GM19324 (cell line): Measurements from ENCODE around the gene KAZN.

Source experiments
- ATAC-seq: cut with Tn5 transposase; IDR thresholded peaks from one replicate; pipeline ENCODE4 v1.9.1; 2021; ENCODE audit warnings: mild to moderate bottlenecking, moderate library complexity; ENCODE audit not compliant: unreplicated experiment, low FRiP score

The KAZN gene

DNA sequence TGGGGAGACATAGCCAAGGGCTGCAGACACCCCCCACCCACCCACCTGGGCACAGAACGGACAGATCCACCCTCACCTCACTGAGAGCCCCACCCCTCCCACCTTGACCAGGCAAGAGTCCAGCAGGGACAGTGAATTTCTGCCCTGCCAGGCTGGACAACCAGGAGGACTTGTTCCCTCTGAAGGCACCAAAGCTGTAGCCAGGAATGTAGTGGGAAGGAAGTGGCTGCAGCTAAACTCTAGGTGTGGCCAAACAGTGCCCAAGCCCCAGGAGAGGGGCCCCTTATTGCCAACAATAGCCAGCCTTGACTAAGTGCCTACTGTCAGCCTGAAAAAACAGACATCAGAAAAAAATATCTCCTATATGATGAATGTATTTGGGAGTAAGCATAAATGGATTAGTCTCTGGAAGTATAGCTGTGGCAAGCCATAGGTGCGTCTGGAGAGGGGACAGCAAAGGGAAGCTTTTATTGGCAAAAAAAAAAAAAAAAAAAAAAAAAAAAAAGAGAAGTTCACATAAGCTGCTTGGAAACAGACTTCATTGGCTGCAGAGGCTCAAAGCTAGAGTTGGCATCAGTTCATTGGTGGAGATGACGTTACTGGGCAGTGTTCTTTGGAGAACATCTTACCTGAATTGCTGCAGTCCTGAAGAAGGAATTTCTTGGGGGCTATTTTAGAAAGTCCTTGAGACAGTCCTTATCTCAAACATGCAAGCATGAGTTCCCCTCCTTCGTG is 490.9 kb downstream of the KAZN start:
- ATAC-seq, result no peak

DNA sequence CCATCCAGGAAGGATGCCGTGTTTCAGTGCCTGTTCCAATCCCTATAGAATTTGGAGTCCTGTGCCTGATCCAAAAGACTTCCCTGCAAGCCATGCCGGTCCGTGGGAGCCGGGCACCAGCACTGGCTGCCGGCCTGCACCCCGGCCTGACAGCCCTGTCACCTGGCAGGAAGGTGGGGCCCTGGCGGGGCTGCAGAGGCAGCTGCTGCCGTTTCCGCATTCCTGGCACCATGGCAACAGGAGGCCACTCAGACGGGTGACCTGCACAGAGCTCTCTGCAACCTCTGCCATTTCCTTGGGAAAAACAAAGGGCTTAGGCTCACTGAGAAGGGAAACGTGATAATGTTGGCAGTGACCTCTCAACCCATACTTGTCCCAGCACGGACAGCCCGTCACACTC is 491.9 kb downstream of the KAZN start:
- no peak for ATAC-seq

DNA sequence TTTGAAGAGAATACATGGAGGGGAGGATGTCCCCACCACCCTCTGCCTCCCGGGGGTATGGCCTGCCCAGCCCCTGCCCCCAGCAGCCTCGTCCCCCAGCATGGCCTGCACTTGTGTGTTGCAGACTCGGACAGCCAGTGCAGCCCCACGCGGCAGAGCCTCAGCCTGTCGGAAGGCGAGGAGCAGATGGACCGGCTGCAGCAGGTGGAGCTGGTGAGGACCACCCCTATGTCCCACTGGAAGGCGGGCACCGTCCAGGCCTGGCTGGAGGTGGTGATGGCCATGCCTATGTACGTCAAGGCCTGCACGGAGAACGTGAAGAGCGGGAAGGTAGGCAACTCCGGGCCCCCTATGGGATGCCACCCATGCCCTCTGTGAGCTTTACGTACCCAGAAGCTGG is 495.6 kb downstream of the KAZN start:
- no peak for ATAC-seq

DNA sequence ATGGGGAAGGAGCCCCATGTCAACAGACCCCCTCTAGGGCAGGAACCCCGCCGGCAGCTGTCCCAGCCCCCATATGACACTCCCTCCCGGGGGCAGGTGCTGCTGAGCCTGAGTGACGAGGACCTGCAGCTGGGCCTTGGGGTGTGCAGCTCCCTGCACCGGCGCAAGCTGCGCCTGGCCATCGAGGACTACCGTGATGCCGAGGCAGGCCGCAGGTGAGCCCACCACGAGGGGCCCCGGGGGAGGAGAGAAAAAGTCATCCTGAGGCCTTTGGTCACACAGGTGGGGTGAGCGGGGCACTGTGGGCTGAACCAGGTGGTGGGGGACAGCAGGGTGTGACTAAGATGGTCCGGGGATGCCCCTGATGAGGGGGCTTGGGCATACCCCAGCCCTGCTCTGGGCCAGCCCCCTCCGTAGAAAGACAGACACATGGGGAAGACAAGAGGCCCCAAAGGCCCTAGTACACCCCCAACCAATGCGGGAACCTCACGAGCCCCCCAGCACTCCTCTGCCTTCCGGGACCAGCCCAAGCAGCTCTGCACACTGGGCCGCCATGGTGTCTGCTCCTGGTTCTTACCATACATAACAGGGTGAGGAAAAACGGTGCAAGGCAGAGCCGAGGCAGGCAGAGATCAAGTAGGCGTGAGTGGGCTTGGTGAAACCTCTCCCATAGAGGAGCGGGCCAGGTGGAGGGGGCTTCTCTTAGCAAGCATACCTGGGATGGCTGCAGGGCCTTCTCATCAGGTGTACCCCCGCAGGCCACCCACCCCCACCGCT is 496.4 kb downstream of the KAZN start:
- no peak for ATAC-seq

DNA sequence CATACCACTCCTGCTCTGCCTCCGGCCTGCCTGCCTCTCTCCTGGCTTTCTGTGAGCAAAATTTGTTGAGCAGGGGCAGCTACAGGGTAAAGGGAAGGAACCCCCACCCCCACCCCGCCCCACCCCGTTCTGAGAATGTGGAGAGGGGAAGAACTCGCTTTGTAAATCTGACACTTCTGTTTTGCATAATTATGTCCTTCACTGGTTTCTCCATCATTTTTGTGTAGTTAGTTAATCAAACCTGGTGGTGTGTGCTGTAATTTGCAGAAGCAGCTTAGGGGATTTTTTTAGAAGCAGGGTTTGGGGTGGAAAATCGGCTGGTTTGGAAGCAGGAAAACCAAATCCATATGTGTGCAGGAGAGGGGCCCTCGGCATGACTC is 497.0 kb downstream of the KAZN start:
- ATAC-seq, result no peak

DNA sequence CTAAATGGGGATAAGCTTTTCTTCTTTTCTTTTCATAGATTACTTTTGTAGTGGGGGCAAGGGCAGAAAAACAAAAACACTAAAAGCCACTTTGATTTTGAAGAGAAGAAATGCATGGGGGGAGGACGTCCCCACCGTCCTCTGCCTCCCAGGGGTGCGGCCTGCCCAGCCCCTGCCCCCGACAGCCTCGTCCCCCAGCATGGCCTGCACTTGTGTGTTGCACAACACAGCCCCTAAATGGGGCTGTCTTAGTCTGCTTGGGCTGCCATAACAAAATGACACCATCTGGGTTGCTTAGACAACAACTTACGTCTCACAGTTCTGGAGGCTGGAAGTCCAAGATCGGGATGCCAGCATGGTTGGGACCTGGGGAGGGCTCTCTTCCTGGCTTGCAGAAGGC is 497.8 kb downstream of the KAZN start:
- ATAC-seq, result no peak

DNA sequence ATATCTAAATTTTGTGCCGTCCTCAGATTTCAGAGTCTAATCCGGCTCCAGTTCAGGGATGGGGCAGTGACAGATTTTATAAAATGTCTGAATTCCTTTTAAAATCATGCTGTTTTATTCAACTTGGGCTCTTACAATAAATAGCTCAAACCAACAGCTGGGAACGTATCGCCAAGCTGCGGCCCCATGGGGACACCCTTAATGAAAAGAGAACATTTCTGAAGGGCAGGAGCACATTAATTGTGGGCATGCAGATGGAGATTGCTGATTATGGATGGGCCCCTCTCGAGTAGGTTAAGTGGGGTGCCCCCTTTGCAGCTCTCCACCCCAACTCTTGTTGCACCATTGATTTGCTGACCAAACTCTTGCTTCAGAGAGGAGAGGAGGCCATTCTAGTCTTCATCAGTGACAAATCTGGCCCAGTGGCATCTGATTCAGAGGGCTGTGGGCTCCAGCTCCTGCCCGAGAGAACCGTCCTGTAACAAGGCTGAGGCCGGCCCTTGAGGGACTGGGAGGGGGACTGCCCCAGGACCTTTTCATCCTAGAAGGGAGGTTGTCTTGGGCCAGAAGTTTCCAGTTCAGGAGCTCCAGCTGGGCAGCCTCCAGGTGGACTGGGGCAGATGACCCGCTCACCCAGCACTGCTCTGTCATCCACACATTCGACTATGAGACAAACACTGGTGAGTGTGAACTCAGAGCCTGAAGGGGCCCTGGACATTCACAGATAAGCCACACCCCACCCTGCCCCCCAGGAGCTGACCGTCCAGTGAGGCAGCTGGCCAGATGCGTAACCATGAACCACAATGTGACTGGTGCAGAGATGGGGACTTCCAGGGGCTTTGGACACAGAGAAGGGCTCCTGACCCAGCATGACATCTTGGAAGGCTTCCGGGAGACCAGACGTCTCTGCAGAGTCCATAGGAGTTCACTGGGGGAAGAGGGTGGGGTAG is 500.0 kb downstream of the KAZN start:
- ATAC-seq, result no peak

DNA sequence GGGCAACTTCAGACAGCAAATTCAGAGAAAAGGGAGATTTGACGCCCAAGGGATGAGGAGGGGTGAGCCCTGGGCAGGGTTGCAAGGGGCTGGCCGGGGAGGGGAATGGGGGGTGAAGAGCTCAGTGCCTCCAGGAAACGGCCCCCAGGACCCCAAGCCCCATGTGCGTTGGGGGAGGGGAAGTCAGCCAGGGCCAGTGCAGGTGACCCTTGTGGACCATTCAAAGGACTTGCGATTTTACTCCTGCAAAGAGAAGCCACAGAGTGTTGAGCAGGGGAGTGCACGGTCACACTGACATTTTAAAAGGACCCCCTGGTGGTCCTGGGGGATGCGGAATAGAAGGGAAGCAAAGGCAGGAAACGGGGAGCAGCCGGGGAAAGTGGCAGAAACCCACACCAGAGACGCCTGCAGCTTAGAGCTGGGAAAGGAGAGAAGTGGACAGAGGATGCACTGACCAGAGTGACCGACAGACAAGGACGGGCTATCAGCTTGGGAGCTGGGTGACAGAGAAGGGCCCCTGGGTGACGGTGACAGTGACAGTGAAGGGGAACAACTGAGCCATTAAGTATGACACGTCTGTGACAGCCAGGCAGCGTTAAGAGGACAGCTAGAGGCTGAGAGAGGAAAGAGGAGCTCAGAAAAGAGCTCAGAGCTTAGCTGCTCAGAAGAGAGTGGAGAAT is 501.1 kb downstream of the KAZN start:
- ATAC-seq, result no peak

DNA sequence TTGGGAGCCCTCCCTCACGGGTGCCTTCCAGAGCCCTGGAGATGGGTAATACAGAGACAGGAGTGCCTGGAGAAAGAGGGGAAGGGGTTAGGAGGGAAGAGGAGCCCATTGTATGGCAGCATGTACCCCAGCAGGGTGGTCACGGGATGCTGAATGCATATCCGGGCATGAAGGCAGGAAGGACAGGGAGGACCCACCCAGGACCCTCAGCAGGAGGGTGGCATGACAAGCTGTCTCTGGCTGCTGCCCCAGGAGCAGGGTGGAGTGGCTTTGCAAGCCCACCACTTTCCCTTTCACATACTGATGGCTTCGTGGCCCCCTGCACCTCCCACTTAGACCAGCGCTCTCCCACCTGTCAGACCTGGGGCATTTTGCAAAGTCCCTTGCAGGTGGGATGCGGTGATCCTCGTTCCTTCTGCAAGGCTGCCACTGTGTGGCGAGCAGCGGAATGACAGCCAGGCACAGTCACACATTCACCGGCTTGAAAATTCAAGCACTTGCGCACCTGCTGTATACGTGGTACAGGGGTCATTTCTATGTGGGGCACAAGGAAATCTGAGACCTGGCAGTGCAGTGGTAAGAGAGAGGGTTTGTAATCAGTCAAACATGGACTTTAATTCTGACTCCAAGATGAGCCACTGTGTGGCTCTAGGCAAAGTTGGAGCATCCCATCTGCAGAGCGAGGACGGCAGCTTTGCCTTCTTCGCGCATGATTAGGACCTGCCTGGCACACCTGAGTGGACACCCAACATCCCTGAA is 501.8 kb downstream of the KAZN start:
- ATAC-seq, result no peak

DNA sequence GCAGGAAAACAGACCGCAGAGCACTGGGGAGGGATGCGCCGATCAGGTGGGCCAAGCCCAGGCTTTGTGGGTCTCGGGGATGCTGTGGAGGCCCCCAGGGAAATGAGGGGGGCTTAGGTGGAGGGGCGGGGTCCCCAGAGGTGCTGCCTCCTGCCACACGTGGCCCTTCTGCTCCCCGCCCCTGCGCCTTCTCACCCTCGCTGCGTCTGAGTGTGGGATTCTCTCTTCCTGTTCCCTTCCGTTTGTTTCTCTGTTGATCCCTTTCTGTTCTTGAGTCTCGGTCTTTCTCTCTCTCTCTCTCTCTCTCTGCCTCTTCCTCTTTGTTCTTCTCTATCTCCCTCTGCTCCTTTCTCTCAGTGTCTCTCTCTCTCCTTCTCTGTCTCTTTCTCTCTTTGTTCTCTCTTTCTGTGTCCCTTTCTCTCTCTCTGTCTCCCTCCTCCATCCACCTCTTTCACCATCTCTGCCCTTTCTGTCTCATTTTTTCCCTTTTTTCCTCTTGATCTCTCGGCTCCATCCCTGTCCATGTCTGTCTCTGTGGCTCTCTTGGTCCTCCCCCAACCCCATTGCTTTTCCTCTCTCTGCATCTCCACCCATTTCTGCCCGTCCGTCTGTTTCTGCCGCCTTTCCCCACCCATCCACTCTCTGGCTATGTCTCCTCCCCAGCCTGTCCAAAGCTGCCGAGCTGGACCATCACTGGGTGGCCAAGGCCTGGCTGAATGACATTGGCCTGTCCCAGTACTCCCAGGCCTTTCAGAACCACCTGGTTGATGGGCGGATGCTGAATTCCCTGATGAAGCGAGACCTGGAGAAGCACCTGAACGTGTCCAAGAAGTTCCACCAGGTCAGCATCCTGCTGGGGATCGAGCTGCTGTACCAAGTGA is 502.6 kb downstream of the KAZN start:
- no peak for ATAC-seq

DNA sequence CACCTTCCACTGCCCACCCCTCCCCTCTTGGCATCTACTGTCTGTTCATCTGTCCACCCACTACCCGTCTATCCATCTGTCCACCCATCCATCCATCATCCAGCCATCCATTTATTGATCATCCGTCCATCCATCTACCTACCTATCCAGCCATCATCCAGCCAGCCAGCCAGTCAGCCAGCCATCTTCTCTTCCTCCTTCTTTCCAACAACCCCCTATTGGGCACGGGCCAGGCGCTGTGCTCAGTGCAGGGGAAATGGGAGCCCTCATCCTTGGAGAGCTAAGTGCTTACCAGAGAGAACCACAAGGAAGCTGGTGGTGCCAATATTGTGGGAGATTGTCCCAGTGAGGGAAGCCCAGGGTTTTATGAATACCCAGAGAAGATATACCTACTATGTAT is 503.3 kb downstream of the KAZN start:
- ATAC-seq, result no peak

DNA sequence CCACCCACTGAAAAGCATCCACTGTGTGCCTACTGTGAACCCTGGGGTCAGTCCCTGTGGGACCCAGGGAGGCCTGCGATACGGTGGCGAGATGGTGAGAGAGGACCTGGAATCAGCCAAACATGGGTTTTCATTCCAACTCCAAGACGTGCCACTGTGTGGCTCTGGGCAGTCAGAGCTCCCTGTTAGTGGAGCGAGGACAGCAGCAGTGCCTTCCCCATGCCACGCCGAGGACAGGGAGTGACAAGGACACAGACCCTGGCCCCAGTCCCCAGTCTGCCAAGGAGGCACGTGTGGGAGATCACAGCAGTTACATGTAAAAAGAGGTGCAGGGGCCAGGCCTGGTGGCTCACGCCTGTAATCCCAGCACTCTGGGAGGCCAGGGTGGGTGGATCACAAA is 504.2 kb downstream of the KAZN start:
- ATAC-seq, result no peak

DNA sequence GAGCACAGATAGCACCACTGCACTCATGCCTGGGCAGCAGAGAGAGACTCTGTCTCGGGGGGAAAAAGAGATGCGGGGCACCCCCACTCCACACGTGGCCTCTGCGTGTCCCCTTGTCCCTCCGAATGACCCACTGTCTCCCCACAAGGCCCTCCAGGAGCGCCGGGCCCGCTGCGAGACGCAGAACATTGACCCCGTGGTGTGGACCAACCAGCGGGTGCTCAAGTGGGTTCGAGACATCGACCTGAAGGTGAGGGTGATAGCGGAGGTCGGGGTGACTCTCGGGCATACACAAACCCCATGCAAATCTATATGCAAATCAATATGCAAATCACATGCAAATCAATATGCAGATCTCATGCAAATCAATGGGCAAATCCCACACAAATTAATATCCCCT is 504.7 kb downstream of the KAZN start:
- no peak for ATAC-seq

DNA sequence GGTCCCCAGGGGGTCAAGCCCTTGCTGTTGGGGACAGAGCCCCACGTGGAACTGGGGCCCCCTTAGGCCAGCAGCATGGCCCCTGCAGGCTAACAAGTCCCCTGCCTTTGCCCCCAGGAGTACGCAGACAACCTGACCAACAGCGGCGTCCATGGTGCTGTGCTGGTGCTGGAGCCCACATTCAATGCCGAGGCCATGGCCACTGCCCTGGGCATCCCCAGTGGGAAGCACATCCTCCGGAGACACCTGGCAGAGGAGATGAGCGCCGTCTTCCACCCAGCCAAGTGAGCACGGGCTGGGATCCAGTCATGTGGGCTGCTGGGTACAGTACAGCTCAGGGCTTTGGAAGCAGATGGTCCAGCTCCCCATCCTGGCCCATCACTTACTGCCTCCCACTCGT is 505.4 kb downstream of the KAZN start:
- ATAC-seq, result no peak

DNA sequence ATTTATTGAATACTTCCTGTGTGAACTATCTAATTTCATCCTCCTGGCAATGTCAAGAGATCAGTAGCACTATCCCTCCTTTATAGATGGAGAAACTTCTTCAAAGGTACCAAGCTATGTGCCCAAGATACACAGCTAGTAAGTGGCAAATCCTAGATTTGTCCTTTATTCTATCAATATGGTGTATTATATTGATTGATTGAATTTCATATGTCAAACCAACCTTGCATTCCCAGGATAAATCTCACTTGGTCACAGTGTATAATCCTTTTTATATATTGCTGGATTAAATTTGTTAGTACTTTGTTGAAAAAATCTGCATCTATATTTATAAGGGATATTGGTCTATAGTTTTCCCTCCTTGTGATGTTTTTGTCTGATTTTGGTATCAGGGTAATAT is 506.3 kb downstream of the KAZN start:
- no peak for ATAC-seq

DNA sequence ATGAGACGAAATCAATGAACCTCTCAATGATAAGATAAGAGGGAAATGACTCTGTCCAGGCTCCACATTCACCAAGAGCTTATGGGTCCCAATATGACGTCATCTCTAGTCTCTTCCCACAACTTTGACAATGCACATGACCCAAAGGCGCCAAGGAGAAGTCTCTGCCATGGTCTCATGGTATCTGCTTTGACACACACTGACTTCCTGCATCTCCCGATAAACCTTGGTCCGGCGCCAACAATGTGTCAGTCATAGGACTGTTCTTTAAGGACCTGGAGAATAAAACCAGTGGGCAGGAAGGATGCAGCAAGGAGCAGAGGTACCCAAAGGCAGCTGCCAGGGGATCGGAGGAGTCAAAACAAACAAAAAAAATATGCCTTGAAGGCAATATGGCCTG is 508.1 kb downstream of the KAZN start:
- ATAC-seq, result no peak

DNA sequence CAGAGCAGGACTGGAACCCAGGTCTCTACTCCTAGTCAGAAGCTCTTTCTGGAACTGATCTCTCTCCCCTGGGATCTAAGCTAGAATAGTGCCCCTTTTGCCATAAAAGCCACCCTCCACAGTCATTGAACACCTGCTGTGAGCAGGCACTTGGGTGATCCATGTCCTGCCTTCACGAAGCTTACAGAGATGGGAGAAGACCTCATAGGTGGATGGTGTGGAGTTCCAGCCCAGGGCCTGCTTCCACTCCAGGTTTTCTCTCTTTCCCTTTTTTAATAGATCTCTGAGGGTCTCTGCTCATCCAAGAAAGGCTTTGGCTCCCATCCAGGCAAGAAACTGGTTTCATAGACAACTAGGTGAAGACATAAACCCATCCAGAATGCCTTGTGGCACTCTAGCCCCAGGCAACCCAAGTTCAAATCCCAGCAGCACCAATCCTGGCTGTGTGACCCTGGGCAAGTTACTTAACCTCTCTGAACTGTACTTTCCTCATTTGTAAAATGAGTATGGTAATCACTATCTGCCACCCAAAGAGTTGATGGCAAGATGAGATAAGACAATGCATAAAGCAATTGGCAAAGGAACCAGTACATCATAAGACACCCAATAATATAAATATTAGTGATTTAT is 508.7 kb downstream of the KAZN start:
- no peak for ATAC-seq

DNA sequence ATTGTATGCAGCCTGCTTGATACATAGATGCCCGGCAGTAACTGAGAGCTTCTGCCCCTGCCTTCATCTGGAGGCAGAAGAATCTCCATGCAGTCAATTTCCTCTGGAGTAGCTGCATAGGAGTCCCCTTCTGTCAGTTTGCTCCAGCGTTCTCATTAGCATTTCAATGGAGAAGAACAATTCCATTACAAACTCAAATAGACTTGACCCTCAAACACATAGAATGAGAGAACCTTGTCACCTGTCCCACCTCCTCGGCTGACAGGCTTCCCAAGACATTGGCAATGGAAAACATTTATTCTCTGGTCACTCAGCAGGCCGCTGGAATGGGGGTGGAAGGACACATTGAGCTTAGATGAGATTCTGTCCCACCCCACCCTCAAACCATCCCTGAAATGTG is 509.4 kb downstream of the KAZN start:
- no peak for ATAC-seq
